ENCODE data around the gene TRPM3.
A peak's percentile ranks its signal among the peaks of the same experiment; 100 is the strongest.

TRPM3 gene

GRCh38 chr9:70519912-70520724 is 601.3 kb downstream of the TRPM3 start:
- ATAC-seq (peak; percentile 57), DNase-seq (no peak)

DNA sequence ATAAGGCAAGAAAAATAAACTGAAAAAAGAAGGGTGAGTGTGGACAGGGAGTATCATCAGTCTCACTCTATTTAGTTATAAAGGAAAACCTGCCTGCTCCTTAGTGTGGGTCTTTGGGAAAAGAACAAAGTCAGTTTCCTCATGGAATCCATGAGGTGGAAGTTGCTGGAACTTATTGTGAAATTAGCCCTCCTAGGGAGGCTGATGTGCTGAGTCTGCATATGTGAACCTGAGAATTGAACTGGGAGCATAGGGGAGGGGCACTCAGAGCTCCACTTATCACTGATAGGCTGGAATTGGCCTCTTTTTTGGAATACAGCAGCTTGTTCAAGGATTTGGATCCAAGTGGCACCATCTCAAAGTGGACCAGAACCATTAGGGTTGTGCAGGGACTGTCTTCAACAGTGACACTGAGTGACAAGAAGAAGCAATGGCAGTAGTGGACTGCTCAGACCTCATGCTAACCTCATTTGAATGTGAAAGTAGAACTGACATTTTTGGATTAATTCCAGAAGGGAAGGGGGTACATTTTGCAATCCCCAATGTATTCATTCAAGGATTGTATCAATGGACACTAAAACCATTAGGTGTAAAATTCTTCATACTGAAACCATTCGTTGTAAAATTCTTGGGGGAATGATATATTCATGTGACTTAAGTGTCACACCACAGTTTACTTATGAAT is 603.4 kb downstream of the TRPM3 start:
- DNase-seq (no peak), ATAC-seq (no peak)

DNA sequence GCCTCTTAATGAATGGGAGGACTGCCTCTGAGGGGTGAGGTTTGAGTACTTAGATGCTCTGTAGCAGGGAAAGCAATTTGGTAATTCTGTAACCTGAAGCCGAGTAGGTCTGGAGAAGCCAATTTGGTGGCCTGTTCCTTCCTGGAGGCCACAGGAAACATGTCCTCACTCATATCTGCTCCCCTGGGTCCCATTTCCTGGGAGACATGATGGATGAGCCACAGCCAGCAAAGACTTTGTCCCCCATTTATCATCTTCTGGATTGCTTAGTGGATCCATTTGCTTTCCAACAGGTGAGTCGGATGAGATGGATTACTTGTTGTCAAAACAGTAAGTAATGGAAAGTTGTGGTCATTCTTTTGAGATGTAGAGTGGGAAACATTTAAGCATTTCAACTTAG is 607.1 kb downstream of the TRPM3 start:
- DNase-seq: no peak
- no peak for ATAC-seq

DNA sequence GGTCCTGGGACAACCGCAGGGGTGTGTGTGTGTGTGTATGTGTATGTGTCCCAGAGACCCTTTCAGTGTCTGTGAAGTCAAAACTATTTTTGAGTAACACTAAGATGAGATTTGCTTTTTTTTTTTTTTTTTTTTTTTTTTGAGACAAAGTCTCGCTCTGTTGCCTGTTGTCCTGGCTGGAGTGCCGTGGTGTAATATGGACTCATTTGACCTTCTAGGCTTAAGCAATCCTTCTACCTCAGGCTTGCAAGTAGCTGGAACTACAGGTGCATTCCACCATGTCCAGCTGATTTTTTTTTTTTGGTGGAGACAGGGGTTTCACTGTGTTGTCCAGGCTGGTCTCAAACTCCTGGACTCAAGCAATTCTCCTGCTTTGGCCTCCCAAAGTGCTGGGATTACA is 609.6 kb downstream of the TRPM3 start:
- ATAC-seq (no peak), DNase-seq (no peak)

- ATAC-seq (no peak), DNase-seq (peak; percentile 66)
Measured at GRCh38 chr9:70510157-70510770, 611.2 kb downstream of the TRPM3 start.

GRCh38 chr9:70506159-70506558 is 615.3 kb downstream of the TRPM3 start:
- DNase-seq: no peak
- no peak for ATAC-seq

DNA sequence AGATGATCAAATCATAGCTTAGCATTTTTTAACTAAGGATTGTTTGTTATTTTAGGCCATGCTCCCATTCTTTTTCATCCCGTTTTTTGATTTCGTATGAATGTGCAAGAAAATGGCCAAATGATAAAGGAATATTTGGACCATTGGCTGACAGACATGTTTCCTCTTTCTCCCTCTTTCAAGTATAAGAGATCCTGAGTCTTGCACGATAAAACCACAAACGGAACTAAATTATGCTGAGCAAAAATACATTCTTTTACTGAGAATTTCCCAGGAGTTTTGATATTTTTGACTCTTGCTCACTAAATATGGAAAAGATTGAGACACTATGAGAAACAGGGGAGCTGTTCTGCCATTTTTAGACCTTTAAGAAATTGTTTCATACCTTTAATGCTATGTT is 616.6 kb downstream of the TRPM3 start:
- DNase-seq (no peak), ATAC-seq (no peak)

DNA sequence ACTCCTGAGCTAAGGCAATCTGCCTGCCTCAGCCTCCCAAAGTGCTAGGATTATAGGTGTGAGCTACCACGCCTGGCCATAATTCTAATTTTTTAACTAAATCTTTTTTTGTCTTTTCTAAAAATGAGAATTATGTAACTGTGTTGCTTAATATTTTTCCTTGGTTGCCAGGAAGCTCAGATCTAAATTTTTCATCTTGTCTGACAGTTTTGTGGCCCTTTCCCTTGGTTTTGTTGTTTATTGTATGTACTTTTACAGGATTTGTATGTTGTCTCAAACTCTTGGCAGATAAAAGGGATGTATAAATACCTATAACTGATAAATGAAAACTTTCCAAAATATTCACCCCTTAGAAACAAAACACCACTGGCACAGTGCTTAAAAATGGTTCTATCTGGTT is 618.7 kb downstream of the TRPM3 start:
- no peak for ATAC-seq
- no peak for DNase-seq

DNA sequence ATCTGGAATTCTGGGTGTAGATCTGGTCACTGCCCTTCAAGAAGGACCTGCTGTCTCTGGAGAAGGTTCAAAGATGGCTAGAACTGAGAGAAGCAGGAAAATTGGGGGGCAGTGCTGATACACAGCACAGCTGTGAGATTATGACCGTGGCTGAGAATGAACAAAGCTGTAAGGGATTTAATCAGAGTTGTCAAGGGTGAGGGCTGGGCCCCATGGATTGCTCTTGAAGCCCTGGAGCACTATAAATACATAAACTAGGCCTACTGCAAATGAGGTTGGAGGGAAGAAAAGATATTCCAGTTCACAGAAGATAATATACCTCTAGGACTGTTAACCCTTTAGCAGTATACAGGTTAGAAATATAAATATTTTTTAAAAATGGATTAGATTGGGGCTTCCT is 620.6 kb downstream of the TRPM3 start:
- DNase-seq: no peak
- ATAC-seq: no peak

DNA sequence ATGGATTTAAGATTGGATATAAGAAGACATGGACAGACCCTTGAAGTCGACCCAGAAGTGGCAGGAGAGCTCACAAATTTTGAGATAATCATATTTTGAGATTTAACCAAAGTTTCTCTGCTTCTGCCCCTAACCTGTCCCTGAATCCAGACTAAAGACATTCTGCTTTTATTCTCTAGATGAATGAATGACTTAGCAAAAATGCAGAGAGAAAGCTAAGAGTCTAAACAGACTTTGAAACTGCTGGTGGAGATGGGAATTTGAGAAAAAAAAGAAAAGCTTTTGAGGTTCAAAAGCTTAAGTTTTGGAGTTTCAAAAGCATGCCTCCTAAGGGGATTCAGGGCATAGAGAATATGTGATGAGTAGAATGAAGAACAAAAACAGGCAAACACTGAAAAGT is 621.8 kb downstream of the TRPM3 start:
- ATAC-seq (no peak), DNase-seq (no peak)

GRCh38 chr9:70498866-70499265 is 622.6 kb downstream of the TRPM3 start:
- DNase-seq (no peak), ATAC-seq (no peak)

- no peak for ATAC-seq
Measured at GRCh38 chr9:70496244-70496643, 625.2 kb downstream of the TRPM3 start.

GRCh38 chr9:70495514-70495913 is 625.9 kb downstream of the TRPM3 start:
- no peak for DNase-seq

More at GRCh38 chr9:70496244-70496643, 625.2 kb downstream of the TRPM3 start:
- DNase-seq: no peak

DNA sequence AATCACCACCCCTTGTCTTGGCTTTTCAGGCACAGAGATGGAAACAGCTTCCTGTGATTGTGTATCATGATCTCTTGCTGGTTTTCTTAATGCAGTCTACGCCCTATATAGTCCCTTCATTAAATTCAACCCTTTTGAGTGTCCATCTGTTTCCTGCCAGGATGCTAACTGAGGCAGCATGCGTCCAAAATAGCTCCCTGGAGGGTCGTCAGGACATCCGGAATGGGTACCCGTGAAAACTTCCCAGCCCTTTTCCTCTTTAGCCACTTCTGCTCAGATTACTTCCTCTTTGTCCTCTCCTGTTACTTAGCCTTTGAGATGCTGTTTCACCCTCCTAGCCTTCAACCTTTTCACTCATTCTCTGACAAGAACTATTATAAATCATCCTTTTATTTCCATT is 627.2 kb downstream of the TRPM3 start:
- no peak for ATAC-seq
- no peak for DNase-seq

More at GRCh38 chr9:70495514-70495913, 625.9 kb downstream of the TRPM3 start:
- ATAC-seq: no peak

DNA sequence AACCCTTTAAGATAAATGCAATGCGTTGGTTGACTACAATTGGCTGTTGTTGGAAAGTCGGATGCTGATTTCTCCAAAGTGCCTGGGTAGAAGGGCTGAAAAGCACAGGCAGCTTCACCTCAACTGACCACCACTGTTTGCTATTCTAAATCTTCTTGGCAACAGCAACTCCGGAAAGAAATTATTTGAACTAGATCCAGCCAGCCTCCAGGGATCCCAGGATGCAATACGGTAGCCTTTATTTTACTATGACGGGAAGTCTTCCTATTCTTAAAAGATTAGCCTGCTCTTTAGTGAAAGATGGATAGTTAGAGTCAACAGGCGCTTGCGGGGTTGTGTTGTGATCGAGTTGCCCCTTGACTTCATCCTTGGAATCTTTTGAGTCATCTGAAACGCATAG is 628.4 kb downstream of the TRPM3 start:
- no peak for DNase-seq
- no peak for ATAC-seq

DNA sequence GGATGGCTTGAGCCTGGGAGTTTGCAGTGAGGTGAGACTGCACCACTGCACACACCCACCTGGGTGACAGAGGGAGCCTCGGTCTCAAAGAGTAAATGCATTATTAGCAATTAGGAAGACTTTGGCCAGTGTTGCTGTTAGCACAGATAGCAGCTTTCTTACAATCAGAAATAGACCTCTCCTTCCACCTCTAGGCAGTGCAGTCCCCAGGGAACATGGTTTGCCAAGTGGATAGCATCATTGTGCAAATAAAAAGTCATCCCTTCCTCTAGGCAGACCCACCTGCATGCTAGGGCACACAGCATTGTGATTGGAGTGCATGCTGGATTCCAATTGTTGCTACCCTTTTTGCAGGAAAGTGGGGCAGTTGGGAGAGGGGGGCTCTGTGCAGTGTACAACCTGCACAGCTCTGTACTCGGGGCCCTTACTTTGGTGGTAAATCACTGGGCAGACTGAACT is 629.1 kb downstream of the TRPM3 start:
- no peak for DNase-seq
- no peak for ATAC-seq

- ATAC-seq (no peak), DNase-seq (no peak)
Measured at GRCh38 chr9:70491426-70492318, 629.7 kb downstream of the TRPM3 start.

GRCh38 chr9:70490478-70490877 is 630.9 kb downstream of the TRPM3 start:
- DNase-seq (no peak), ATAC-seq (no peak)

DNA sequence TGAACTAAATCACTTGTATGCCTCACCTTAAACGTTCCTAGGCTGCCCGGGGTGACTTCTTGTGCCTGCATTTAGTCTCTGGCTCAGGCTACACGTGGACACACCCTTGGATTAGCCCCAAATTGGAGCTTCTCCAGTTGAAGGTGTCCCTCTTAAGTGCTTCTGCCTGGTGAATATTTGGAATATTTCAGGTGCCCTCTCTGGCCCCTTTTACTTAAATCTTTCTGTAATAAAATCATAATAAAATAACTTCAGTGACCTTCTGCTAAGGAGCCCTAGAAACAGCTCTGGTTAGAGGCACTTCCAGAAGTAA is 632.7 kb downstream of the TRPM3 start:
- DNase-seq: no peak
- no peak for ATAC-seq

- DNase-seq (no peak), ATAC-seq (no peak)
Measured at GRCh38 chr9:70488098-70488792, 633.2 kb downstream of the TRPM3 start.

- no peak for DNase-seq
- ATAC-seq: no peak
Measured at GRCh38 chr9:70486127-70486526, 635.3 kb downstream of the TRPM3 start.
